ENCODE data around the gene TTLL10. TPM values are rescaled to one million over a fixed set of nuclear protein-coding genes. Genes with fewer than 3 reads are reported as not detected.

TTLL10 gene
- total RNA-seq, 4 donors from 2014 or later = not detected

DNA sequence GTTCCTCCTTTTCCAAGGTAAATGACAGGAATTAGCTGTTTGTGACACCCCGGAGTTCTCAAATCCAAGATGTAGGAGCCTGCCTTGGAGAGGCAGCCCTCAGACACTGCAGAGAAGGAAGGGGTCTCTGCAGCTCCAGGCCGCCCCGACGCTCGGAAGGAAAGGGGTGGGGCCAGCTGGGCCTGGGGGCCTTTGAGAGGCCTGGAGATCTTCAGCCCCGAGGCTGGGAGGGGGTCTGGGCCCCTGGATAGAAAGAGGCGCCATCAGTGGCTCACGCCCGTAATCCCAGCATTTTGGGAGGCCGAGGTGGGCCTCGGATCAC is 33.9 kb downstream of the TTLL10 start:
- no peak overlapping the region for H3K4me3 ChIP-seq (ENCODE audit: low read depth, poor library complexity, severe bottlenecking)
- intact Hi-C loops (cut with DNase I; ENCODE audit: low total_unique reads) = no loop called here
- no peak for DNase-seq (ENCODE audit: low spot score in 2 of 2)
- no peak for TF ChIP-seq POLR2A (IDR thresholded peaks at IDR 0.05)
- 39 to 56% methylated on average over 9 of the region's 11 CpGs for WGBS, 2 donors

GRCh38 chr1:1208713-1209433 is 35.2 kb downstream of the TTLL10 start:
- TF ChIP-seq POLR2A (IDR thresholded peaks at IDR 0.05) = no peak
- TF ChIP-seq, protein P1, sequence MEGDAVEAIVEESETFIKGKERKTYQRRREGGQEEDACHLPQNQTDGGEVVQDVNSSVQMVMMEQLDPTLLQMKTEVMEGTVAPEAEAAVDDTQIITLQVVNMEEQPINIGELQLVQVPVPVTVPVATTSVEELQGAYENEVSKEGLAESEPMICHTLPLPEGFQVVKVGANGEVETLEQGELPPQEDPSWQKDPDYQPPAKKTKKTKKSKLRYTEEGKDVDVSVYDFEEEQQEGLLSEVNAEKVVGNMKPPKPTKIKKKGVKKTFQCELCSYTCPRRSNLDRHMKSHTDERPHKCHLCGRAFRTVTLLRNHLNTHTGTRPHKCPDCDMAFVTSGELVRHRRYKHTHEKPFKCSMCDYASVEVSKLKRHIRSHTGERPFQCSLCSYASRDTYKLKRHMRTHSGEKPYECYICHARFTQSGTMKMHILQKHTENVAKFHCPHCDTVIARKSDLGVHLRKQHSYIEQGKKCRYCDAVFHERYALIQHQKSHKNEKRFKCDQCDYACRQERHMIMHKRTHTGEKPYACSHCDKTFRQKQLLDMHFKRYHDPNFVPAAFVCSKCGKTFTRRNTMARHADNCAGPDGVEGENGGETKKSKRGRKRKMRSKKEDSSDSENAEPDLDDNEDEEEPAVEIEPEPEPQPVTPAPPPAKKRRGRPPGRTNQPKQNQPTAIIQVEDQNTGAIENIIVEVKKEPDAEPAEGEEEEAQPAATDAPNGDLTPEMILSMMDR (IDR thresholded peaks at IDR 0.05) = no peak
- intact Hi-C loops (cut with DNase I; ENCODE audit: low total_unique reads) = no loop called here
- H3K4me3 ChIP-seq (ENCODE audit: low read depth, poor library complexity, severe bottlenecking) = no peak overlapping the region
- WGBS, 2 donors = 49 to 50% methylated on average over 31 to 37 of the region's 38 CpGs
- no peak for DNase-seq (ENCODE audit: low spot score in 2 of 2)

- intact Hi-C loops (cut with DNase I; ENCODE audit: low total_unique reads) = no loop called here
- no peak for TF ChIP-seq POLR2A (IDR thresholded peaks at IDR 0.05)
- no peak for DNase-seq (ENCODE audit: low spot score in 2 of 2)
- H3K4me3 ChIP-seq (ENCODE audit: low read depth, poor library complexity, severe bottlenecking) = no peak overlapping the region
- WGBS, 2 donors = 85 to 93% methylated on average over 21 to 31 of the region's 31 CpGs
Observed at GRCh38 chr1:1210726-1211540, 37.3 kb downstream of the TTLL10 start.

GRCh38 chr1:1211541-1212441 is 38.1 kb downstream of the TTLL10 start:
- TF ChIP-seq, protein P1 (IDR thresholded peaks at IDR 0.05) = no peak
- DNase-seq (ENCODE audit: low spot score in 2 of 2) = no peak
- WGBS, 2 donors = 83 to 84% methylated on average over 19 to 25 of the region's 28 CpGs
- H3K4me3 ChIP-seq (ENCODE audit: low read depth, poor library complexity, severe bottlenecking) = no peak overlapping the region
- intact Hi-C loops (cut with DNase I; ENCODE audit: low total_unique reads) = no loop called here

DNA sequence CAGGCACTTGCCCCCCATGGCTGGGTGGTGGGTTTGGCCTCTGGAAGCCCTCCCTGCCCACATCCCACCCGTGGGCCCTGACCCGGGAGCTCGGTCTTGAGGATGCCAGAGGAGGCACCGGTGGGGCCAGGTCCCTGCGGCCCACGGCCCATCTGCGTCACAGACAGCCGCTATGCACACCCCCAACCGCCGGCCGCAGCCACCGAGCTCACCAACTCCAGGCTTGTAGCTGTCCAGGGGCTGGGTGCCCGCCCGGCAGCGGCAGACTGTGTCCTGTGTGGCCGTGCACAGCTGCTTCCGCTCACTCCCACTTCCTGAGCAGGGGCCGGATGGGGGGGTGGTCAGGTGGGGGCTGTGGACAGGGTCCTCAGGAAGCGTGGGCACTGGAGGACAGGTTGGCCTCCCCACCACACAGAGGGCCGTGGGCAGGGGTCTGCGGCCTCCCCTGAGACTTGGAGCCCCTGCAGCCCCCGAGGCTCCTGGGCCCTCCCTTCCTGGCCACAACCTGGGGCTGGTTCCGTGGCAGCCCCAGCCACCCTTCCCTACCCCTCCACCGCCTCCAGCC is 39.2 kb downstream of the TTLL10 start:
- TF ChIP-seq, protein P1 (IDR thresholded peaks at IDR 0.05) = no peak
- no peak for TF ChIP-seq POLR2A (IDR thresholded peaks at IDR 0.05)
- WGBS, 2 donors = 33 to 51% methylated on average over 2 to 16 of the region's 24 CpGs
- intact Hi-C loops (cut with DNase I; ENCODE audit: low total_unique reads) = no loop called here
- DNase-seq (ENCODE audit: low spot score in 2 of 2) = no peak
- H3K4me3 ChIP-seq (ENCODE audit: low read depth, poor library complexity, severe bottlenecking) = no peak overlapping the region

DNA sequence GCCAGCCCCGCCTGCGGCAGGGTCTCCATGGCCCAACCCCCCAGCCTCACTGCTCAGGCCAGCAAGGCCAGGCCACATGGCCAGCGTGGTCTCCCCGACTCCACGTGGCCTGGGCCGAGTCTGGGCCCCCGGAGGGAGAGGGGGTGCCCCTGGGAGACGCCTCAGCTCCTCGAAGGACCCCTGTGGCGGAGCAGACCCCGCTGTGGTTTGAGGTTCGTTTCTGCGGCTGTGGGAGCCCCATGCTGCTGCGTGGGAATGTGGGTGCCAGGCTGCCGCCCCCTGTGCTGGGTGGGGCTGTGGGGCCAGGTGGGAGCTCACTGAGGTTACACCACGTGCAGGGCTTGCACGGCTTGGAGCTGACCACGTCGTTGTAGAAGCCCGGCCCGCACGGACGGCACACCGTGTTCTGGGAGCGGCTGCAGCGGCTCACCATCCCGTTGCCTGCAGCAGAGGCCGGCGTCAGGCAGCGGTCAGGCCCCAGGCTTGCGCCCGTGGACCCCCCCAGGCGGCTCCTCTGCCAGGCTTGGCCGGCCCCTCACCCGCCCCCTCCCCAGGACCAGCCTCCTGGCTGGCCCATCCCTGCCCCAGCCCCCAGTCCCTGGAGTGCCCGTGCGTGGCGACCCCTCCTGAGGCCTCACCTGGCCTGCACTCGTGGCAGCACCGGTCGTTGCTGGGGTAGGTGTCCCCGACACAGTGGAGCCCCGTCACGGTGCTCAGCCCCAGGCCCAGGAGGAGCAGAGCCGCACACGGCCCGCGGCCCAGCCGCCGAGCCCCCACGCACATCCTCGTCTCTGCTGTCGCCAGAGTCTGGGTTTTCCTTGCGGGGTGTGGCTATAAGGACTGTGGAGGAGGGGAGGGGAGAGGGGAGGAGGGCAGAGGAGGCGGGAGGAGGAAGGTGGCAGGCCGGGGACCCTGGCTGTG is 39.9 kb downstream of the TTLL10 start, which contains the start of gene TNFRSF4:
Gene TNFRSF4, minus strand, starts transcription at position 809 of the 921 bp plus-strand sequence. Its CDS starts 26 bp downstream, at position 783.
- intact Hi-C loops (cut with DNase I; ENCODE audit: low total_unique reads) = no loop called here
- DNase-seq (ENCODE audit: low spot score in 2 of 2) = no peak
- TF ChIP-seq, protein P1 (IDR thresholded peaks at IDR 0.05) = no peak
- TF ChIP-seq POLR2A (IDR thresholded peaks at IDR 0.05) = no peak
- no peak within 1 kb of the TSS for H3K4me3 ChIP-seq (ENCODE audit: low read depth, poor library complexity, severe bottlenecking)
- 49 to 53% methylated on average over 34 to 38 of the region's 56 CpGs for WGBS, 2 donors
